A549 (cell line): Measurements from ENCODE around the gene NNT. TPM values are rescaled to one million over a fixed set of nuclear protein-coding genes. Genes with fewer than 3 reads are reported as not detected.
A peak's percentile ranks its signal among the peaks of the same experiment; 100 is the strongest.

Experiments
- ATAC-seq, 2 experiments: fragments of 200-7000 bp in 1 of 2; fragments of >200 bp in 1 of 2; cut with Nextera tagmentation in 1 of 2; cut with Tn5 transposase in 1 of 2; 3 replicates each; pipeline versions ENCODE4 v1.8.0 to v1.9.1; 2018 to 2020; ENCODE audit warnings: mild to moderate bottlenecking in 1 of 2, moderate library complexity in 1 of 2
- CTCF ChIA-PET: fragments of 300-600 bp; sonication (Branson Sonifier 250); formaldehyde crosslinking; extraction: SDS; loops from one replicate; lab custom pipeline; 2021; ENCODE audit warnings: antibody characterized with exemption, inconsistent platforms; lab: Yijun Ruan, JAX
- POLR2A ChIA-PET: fragments of 350-600 bp; formaldehyde crosslinking; extraction: SDS; loops from one replicate; lab custom pipeline; 2021; ENCODE audit warnings: antibody characterized with exemption, inconsistent platforms; lab: Yijun Ruan, JAX
- DNase-seq, 2 experiments: peaks; one replicate each; pipeline versions ENCODE4 v3.0.0 to v3.0.0-alpha.2; 2011 to 2016; ENCODE audit warnings: low read depth in 1 of 2, low spot score in 1 of 2
- FAIRE-seq: peaks from 2 replicates; lab custom pipeline; 2011; peaks lifted over from hg19 to GRCh38; lab: Jason Lieb, UNC
- H3K27ac ChIP-seq, 2 experiments: fragments of >200 bp; sonication (Bioruptor Twin); formaldehyde crosslinking; 3 replicates each; pipeline ENCODE4 v1.5.1; 2016 to 2017
- H3K4me1 ChIP-seq: fragments of >200 bp; sonication (Bioruptor Twin); formaldehyde crosslinking; 3 replicates; pipeline ENCODE4 v1.6.1; 2016
- H3K4me2 ChIP-seq: fragments of >200 bp; sonication (Bioruptor Twin); formaldehyde crosslinking; 3 replicates; pipeline ENCODE4 v1.6.1; 2016
- H3K4me3 ChIP-seq: fragments of >200 bp; sonication (Bioruptor Twin); formaldehyde crosslinking; 3 replicates; pipeline ENCODE4 v1.5.1; 2016
- H3K9me3 ChIP-seq: fragments of >200 bp; sonication (Bioruptor Twin); formaldehyde crosslinking; 3 replicates; pipeline ENCODE4 v1.6.1; 2016
- BCL3 ChIP-seq: fragments of >200 bp; sonication (Bioruptor Twin); formaldehyde crosslinking; IDR thresholded peaks from 3 replicates; pipeline ENCODE4 v1.6.1; 2016
- CHD2 ChIP-seq: fragments of 150-350 bp; IDR thresholded peaks from 2 replicates; pipeline ENCODE4 v1.6.1; 2014; ENCODE audit warnings: low read length; ENCODE audit not compliant: partially characterized antibody
- CTCF ChIP-seq: fragments of >200 bp; sonication (Bioruptor Twin); formaldehyde crosslinking; IDR thresholded peaks from 3 replicates; pipeline ENCODE4 v1.5.1; 2016
- EHMT2 ChIP-seq: fragments of 200-600 bp; sonication (generic); IDR thresholded peaks from 2 replicates; pipeline ENCODE4 v1.6.1; 2016; ENCODE audit warnings: antibody characterized with exemption, low read depth, mild to moderate bottlenecking, moderate library complexity
- FOSL2 ChIP-seq, 2 experiments: fragments of 450-650 bp in 1 of 2; fragments of >200 bp in 1 of 2; sonication (Bioruptor Twin) in 1 of 2; formaldehyde crosslinking; IDR thresholded peaks; 2 replicates each; pipeline versions ENCODE4 v1.5.0 to v1.6.1; 2016 to 2020; ENCODE audit warnings: mild to moderate bottlenecking in 1 of 2, moderate library complexity in 1 of 2
- GATA3 ChIP-seq: IDR thresholded peaks from 2 replicates; pipeline ENCODE4 v1.6.1; 2012; ENCODE audit warnings: borderline replicate concordance
- HOXA7 ChIP-seq: fragments of 250-450 bp; sonication (Bioruptor Pico); IDR thresholded peaks from 2 replicates; pipeline ENCODE4 v1.5.0; 2020; ENCODE audit warnings: mild to moderate bottlenecking, moderate library complexity
- HOXB13 ChIP-seq: fragments of 250-450 bp; sonication (Bioruptor Pico); IDR thresholded peaks from 2 replicates; pipeline ENCODE4 v1.5.0; 2020; ENCODE audit warnings: low read depth, mild to moderate bottlenecking, moderate library complexity
- JUN ChIP-seq, 2 experiments: fragments of >200 bp; sonication (Bioruptor Twin); formaldehyde crosslinking; IDR thresholded peaks; 2 replicates in 1 of 2; 3 replicates in 1 of 2; pipeline ENCODE4 v1.6.1; 2016 to 2017
- MYC ChIP-seq: IDR thresholded peaks from 2 replicates; pipeline ENCODE4 v1.6.1; 2012; ENCODE audit warnings: mild to moderate bottlenecking, inconsistent platforms, low read length, improper control_type of control experiment, borderline replicate concordance
- NPAS2 ChIP-seq: fragments of 250-450 bp; sonication (Bioruptor Pico); IDR thresholded peaks from 2 replicates; pipeline ENCODE4 v1.8.0; 2022; ENCODE audit warnings: mild to moderate bottlenecking, moderate library complexity, borderline replicate concordance
- NR3C1 ChIP-seq: fragments of >200 bp; sonication (Bioruptor Twin); formaldehyde crosslinking; IDR thresholded peaks from 3 replicates; pipeline ENCODE4 v1.6.1; 2017
- RAD21 ChIP-seq, 2 experiments: fragments of >200 bp in 1 of 2; sonication (Bioruptor Twin) in 1 of 2; formaldehyde crosslinking in 1 of 2; IDR thresholded peaks in 1 of 2; conservative IDR thresholded peaks in 1 of 2; 2 replicates in 1 of 2; 3 replicates in 1 of 2; pipeline ENCODE4 v1.6.1; 2012 to 2018; ENCODE audit warnings: inconsistent platforms in 1 of 2
- RARB ChIP-seq: fragments of 250-450 bp; sonication (Bioruptor Pico); IDR thresholded peaks from 2 replicates; pipeline ENCODE4 v1.8.0; 2021; ENCODE audit warnings: mild to moderate bottlenecking, moderate library complexity
- RCOR1 ChIP-seq: fragments of 150-350 bp; IDR thresholded peaks from 2 replicates; pipeline ENCODE4 v1.6.1; 2014; ENCODE audit warnings: antibody characterized with exemption, low read length, low read depth
- RFX5 ChIP-seq: fragments of 450-650 bp; IDR thresholded peaks from 2 replicates; pipeline ENCODE4 v1.7.1; 2014; ENCODE audit warnings: antibody characterized with exemption, mild to moderate bottlenecking, moderate library complexity
- SREBF2 ChIP-seq: fragments of 450-650 bp; IDR thresholded peaks from 2 replicates; pipeline ENCODE4 v1.6.1; 2014; ENCODE audit warnings: mild to moderate bottlenecking, moderate library complexity
- USF2 ChIP-seq: fragments of 450-650 bp; IDR thresholded peaks from 2 replicates; pipeline ENCODE4 v1.6.1; 2014; ENCODE audit warnings: antibody characterized with exemption
- WGBS: methylation state at CpG from one replicate; pipeline ENCODE4 v1.1.6; 2017; ENCODE audit errors: missing lambda C conversion rate; 5-methylcytosine and 5-hydroxymethylcytosine counted together
- polyA plus RNA-seq, 4 experiments: library from polyadenylated mRNA; depleted of rRNA in 3 of 4; stranded (reverse); fragments of >200 nt; fragmentation: RNase III in 1 of 4; extraction: RNeasy Plus Mini Kit Qiagen cat#74134 plus additional on column Dnase treatment in 1 of 4; gene quantifications; 2 replicates in 3 of 4; 3 replicates in 1 of 4; pipeline ENCODE4 v1.2.3, GENCODE V29; 2011 to 2017
- TF ChIP-seq, protein P1 (sequence below): fragments of 250-450 bp; sonication (Bioruptor Pico); IDR thresholded peaks from 2 replicates; pipeline ENCODE4 v1.5.0; 2020; ENCODE audit warnings: low read depth, mild to moderate bottlenecking, moderate library complexity

The NNT gene
- polyA plus RNA-seq, 2 of the 4 experiments (the other 2 are of a cell fraction): 15.2 to 35.5 TPM

DNA sequence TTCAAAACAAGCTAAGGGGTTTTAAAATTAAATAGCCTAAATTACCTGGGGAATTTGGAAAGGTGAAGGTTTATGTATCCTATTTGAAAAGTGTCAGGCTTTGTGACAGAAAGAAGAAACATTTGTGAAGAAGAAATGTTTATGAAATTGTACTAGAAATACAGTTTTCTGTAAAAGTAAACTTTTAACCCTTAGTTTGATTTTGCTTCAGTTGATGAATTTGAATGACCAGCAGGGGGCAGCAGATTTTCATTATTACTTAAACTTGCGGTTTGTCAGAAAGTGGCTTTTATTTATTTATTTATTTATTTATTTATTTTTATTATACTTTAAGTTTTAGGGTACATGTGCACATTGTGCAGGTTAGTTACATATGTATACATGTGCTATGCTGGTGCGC is 58.1 kb downstream of the NNT start:
- TF ChIP-seq MYC (no peak), NPAS2 (CRISPR knock-in tag) (no peak), HOXB13 (no peak), GATA3 (no peak), CTCF (peak; percentile 46), BCL3 (no peak), RAD21 (conservative IDR thresholded peaks at IDR 0.05 in 1 of 2, IDR thresholded peaks at IDR 0.05 in 1 of 2) (peak; percentile 31 to 39; a peak in 3 of 5 replicates)
- no peak for ATAC-seq
- WGBS: 47% methylated on average over 2 of the region's 2 CpGs
- FAIRE-seq: no peak
- Histone ChIP-seq H3K4me3 (no peak overlapping the region), H3K27ac (no peak overlapping the region), H3K9me3 (no peaks in the 10 kb centered on the region), H3K4me1 (no peaks in the 10 kb centered on the region), H3K4me2 (no peak overlapping the region)
- POLR2A ChIA-PET: no interaction called here
- peak in 1 of 2 experiments; percentile 62 for DNase-seq
- CTCF ChIA-PET: interaction anchor here (0.5 to 0.9 kb wide), 3 partner anchors 12 to 408 kb away, joined by 3 to 4 read pairs (median 3); no protein-coding TSS in a partner anchor

GRCh38 chr5:43663916-43664315 is 60.9 kb downstream of the NNT start:
- no peak for ATAC-seq
- Histone ChIP-seq H3K4me1 (no peaks in the 10 kb centered on the region), H3K27ac (no peak overlapping the region), H3K4me3 (no peak overlapping the region), H3K9me3 (no peaks in the 10 kb centered on the region), H3K4me2 (no peak overlapping the region)
- TF ChIP-seq GATA3: no peak
- no peak for TF ChIP-seq RFX5
- TF ChIP-seq NR3C1: no peak
- TF ChIP-seq HOXA7 (CRISPR knock-in tag): no peak
- TF ChIP-seq JUN (IDR thresholded peaks at IDR 0.05): no peak
- TF ChIP-seq RARB (CRISPR knock-in tag): no peak
- no peak for TF ChIP-seq CHD2
- TF ChIP-seq, protein P1, sequence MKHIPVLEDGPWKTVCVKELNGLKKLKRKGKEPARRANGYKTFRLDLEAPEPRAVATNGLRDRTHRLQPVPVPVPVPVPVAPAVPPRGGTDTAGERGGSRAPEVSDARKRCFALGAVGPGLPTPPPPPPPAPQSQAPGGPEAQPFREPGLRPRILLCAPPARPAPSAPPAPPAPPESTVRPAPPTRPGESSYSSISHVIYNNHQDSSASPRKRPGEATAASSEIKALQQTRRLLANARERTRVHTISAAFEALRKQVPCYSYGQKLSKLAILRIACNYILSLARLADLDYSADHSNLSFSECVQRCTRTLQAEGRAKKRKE (CRISPR knock-in tag): no peak
- TF ChIP-seq RCOR1: no peak
- TF ChIP-seq CTCF: no peak
- TF ChIP-seq SREBF2: no peak
- TF ChIP-seq USF2: no peak
- no peak for TF ChIP-seq FOSL2 (IDR thresholded peaks at IDR 0.05)
- TF ChIP-seq FOSL2 (CRISPR knock-in tag; IDR thresholded peaks at IDR 0.05): no peak
- TF ChIP-seq MYC: no peak
- no peak for TF ChIP-seq EHMT2
- TF ChIP-seq HOXB13: no peak
- FAIRE-seq: no peak
- CTCF ChIA-PET: interaction anchor here (1.0 kb wide), 1 partner anchor 19 kb away, joined by 4 read pairs; no protein-coding TSS in a partner anchor
- DNase-seq: no peak
- POLR2A ChIA-PET: no interaction called here
